Nephron progenitor cell (in vitro differentiated cells): ENCODE data around the gene FGF12.

ENCODE experiments used
- DNase-seq: peaks from one replicate; pipeline ENCODE4 v3.0.0; 2021
- H3K27ac Mint-ChIP-seq: 2 replicates; pipeline ENCODE4 v1.8.0; 2021; ENCODE audit warnings: mild to moderate bottlenecking, moderate library complexity, mixed read lengths
- H3K27me3 Mint-ChIP-seq: 2 replicates; pipeline ENCODE4 v1.8.0; 2021; ENCODE audit warnings: mild to moderate bottlenecking, low read depth, mixed read lengths; ENCODE audit not compliant: poor library complexity
- H3K36me3 Mint-ChIP-seq: 2 replicates; pipeline ENCODE4 v1.8.0; 2021; ENCODE audit warnings: low read depth, mixed read lengths
- H3K4me1 Mint-ChIP-seq: 2 replicates; pipeline ENCODE4 v1.8.0; 2021; ENCODE audit warnings: mixed read lengths
- H3K4me3 Mint-ChIP-seq: 2 replicates; pipeline ENCODE4 v1.8.0; 2021; ENCODE audit warnings: mild to moderate bottlenecking, moderate library complexity, mixed read lengths
- H3K9me3 Mint-ChIP-seq: 2 replicates; pipeline ENCODE4 v1.8.0; 2021; ENCODE audit warnings: mild to moderate bottlenecking, moderate library complexity, mixed read lengths
- CTCF ChIP-seq: fragments of 200-600 bp; sonication (generic); IDR thresholded peaks from 2 replicates; pipeline ENCODE4 v1.5.0; 2021; ENCODE audit warnings: antibody characterized with exemption

Gene FGF12

GRCh38 chr3:192365571-192365970 is 361.8 kb downstream of the FGF12 start:
- peaks cover 15% of the 10 kb centered on the region for H3K4me1 Mint-ChIP-seq
- DNase-seq: no peak
- no peaks in the 10 kb centered on the region for H3K27me3 Mint-ChIP-seq
- H3K4me3 Mint-ChIP-seq: no peak overlapping the region
- TF ChIP-seq CTCF: no peak
- H3K27ac Mint-ChIP-seq: no peak overlapping the region
- H3K9me3 Mint-ChIP-seq: no peaks in the 10 kb centered on the region
- no peaks in the 10 kb centered on the region for H3K36me3 Mint-ChIP-seq

GRCh38 chr3:192364316-192364715 is 363.0 kb downstream of the FGF12 start:
- Mint-ChIP-seq H3K27ac (no peak overlapping the region), H3K4me3 (no peak overlapping the region), H3K27me3 (no peaks in the 10 kb centered on the region), H3K36me3 (no peaks in the 10 kb centered on the region), H3K4me1 (peaks cover 14% of the 10 kb centered on the region), H3K9me3 (no peaks in the 10 kb centered on the region)
- TF ChIP-seq CTCF: no peak
- DNase-seq: no peak

GRCh38 chr3:192354687-192355086 is 372.7 kb downstream of the FGF12 start:
- Mint-ChIP-seq H3K27me3 (no peaks in the 10 kb centered on the region), H3K4me3 (no peak overlapping the region), H3K27ac (no peak overlapping the region), H3K4me1 (no peaks in the 10 kb centered on the region), H3K9me3 (no peaks in the 10 kb centered on the region), H3K36me3 (no peaks in the 10 kb centered on the region)
- TF ChIP-seq CTCF: no peak
- no peak for DNase-seq

GRCh38 chr3:192352142-192352541 is 375.2 kb downstream of the FGF12 start:
- H3K27ac Mint-ChIP-seq: no peak overlapping the region
- DNase-seq: no peak
- H3K36me3 Mint-ChIP-seq: no peaks in the 10 kb centered on the region
- TF ChIP-seq CTCF: no peak
- H3K4me1 Mint-ChIP-seq: no peaks in the 10 kb centered on the region
- no peak overlapping the region for H3K4me3 Mint-ChIP-seq
- no peaks in the 10 kb centered on the region for H3K27me3 Mint-ChIP-seq
- H3K9me3 Mint-ChIP-seq: no peaks in the 10 kb centered on the region

- no peak overlapping the region for H3K27ac Mint-ChIP-seq
- no peaks in the 10 kb centered on the region for H3K9me3 Mint-ChIP-seq
- DNase-seq: no peak
- no peak overlapping the region for H3K4me3 Mint-ChIP-seq
- no peaks in the 10 kb centered on the region for H3K4me1 Mint-ChIP-seq
- H3K27me3 Mint-ChIP-seq: no peaks in the 10 kb centered on the region
- no peaks in the 10 kb centered on the region for H3K36me3 Mint-ChIP-seq
- TF ChIP-seq CTCF: no peak
These were observed 375.9 kb downstream of the FGF12 start for GRCh38 chr3:192351441-192351840.

- no peak overlapping the region for H3K27ac Mint-ChIP-seq
- no peak for DNase-seq
- peaks cover 4% of the 10 kb centered on the region for H3K4me1 Mint-ChIP-seq
- H3K9me3 Mint-ChIP-seq: no peaks in the 10 kb centered on the region
- no peaks in the 10 kb centered on the region for H3K36me3 Mint-ChIP-seq
- H3K27me3 Mint-ChIP-seq: peaks cover 2% of the 10 kb centered on the region
- TF ChIP-seq CTCF: no peak
- H3K4me3 Mint-ChIP-seq: no peak overlapping the region
These were observed 387.3 kb downstream of the FGF12 start for GRCh38 chr3:192340031-192340430.
